ENCODE results near the gene MYRF. TPM values are rescaled to one million over a fixed set of nuclear protein-coding genes. Genes with fewer than 3 reads are reported as not detected.

MYRF gene
- total RNA-seq, 4 donors from 2014 or later = 0.16 to 55.1 (median 29.5) TPM

DNA sequence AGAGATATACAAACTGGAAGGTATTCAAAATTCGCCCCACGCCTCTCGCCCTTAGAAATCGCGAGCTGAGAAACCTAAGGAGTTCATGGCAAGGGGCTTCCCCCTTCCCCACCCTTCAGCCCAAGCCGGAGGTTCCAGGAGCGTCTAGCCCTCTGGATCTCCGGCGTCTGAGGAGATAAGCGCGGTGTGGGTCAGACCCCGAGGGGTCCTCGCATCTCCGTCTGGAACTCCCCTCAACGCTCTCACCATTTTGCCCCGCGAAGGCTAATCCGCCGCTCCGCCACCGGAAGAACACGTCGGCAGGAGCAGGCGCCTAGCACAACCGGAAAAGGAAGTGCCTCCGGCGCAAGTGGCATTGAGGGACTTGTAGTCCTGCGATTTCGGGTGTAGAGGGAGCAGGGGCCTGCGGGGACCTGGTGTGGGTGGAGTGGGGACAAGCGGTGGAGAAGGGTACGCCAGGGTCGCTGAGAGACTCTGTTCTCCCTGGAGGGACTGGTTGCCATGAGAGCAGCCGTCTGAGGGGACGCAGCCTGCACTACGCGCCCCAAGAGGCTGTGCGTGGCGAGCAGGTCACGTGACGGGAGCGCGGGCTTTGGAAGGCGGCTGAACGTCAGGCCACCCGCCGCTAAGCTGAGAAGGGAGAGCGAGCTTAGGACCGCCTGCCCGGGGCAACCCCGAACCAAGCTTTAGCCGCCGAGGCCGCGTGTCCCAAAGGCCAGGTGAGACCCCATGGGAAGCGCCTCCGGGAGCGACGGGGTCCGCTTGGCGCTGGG, 40.1 kb downstream of the MYRF start, which contains the start of the genes FEN1 and TMEM258:
Gene FEN1, plus strand, starts transcription at position 602 of the 773 bp plus-strand sequence. CDS start 2,451 bp downstream, outside the sequence.
Gene TMEM258, minus strand, starts transcription at position 290 of the 773 bp plus-strand sequence. Its CDS starts 41 bp downstream, at position 249.
- ATAC-seq (ENCODE audit: low FRiP score) (peak; percentile 67), DNase-seq (ENCODE audit: low spot score) (peak; percentile 81)
- TF ChIP-seq, protein P1, sequence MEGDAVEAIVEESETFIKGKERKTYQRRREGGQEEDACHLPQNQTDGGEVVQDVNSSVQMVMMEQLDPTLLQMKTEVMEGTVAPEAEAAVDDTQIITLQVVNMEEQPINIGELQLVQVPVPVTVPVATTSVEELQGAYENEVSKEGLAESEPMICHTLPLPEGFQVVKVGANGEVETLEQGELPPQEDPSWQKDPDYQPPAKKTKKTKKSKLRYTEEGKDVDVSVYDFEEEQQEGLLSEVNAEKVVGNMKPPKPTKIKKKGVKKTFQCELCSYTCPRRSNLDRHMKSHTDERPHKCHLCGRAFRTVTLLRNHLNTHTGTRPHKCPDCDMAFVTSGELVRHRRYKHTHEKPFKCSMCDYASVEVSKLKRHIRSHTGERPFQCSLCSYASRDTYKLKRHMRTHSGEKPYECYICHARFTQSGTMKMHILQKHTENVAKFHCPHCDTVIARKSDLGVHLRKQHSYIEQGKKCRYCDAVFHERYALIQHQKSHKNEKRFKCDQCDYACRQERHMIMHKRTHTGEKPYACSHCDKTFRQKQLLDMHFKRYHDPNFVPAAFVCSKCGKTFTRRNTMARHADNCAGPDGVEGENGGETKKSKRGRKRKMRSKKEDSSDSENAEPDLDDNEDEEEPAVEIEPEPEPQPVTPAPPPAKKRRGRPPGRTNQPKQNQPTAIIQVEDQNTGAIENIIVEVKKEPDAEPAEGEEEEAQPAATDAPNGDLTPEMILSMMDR (IDR thresholded peaks at IDR 0.05) = no peak

DNA sequence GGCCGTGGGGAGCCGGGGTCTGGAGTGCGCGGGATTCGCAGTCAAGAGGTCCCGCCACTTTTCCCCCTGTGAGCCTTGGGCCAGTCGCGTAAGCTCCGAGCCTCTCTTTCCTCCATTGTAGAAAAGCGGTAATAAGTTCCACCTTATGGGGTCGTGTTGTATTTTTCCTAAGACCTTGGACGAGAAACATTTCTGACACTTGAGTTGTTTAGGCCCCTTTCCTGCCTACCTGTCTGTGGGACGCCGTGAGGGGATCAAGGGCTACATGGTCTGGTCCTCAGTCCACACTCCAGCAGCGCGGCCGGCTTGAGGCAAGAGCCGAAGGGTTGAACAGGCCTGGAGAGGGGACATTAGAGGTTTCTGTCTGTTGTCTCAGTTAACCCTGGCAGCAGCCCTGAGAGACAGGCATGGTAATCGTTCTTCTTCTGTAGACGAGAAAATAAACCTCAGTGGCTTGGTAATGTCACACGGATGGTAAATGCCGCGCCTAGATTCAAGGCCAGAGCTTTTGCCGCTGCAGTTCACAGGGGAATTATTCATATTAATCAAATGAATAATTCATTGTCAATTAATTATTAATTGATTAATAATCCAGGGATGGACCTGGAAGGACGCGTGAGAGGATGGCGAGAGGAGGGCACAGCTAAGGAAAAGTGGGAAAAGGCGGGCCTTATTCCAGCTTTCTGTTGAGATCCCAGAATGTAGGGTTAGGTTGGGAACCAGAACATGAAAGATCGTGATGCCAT, 40.8 kb downstream of the MYRF start:
- DNase-seq (ENCODE audit: low spot score) (no peak), ATAC-seq (ENCODE audit: low FRiP score) (peak; percentile 4)
- TF ChIP-seq, protein P1 (IDR thresholded peaks at IDR 0.05) = no peak

DNA sequence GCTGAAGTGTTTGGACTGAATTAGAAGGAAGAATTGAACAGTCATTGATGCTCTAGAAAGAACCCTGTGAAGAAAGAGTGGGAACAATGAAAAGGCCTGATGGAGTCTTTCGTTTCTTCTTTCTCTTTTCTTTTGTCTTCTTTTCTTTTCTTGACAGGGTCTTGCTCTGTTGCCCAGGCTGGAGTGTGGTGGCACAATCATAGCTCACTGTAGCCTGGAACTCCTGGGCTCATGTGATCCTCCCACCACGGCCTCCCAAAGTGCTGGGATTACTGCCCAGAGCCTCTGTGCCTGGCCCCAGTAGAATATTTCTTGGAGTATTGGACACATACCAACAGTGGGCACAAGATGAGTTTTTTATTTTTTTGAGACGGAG, 41.4 kb downstream of the MYRF start:
- TF ChIP-seq, protein P1 (IDR thresholded peaks at IDR 0.05) = no peak
- ATAC-seq (ENCODE audit: low FRiP score) (no peak), DNase-seq (ENCODE audit: low spot score) (no peak)

DNA sequence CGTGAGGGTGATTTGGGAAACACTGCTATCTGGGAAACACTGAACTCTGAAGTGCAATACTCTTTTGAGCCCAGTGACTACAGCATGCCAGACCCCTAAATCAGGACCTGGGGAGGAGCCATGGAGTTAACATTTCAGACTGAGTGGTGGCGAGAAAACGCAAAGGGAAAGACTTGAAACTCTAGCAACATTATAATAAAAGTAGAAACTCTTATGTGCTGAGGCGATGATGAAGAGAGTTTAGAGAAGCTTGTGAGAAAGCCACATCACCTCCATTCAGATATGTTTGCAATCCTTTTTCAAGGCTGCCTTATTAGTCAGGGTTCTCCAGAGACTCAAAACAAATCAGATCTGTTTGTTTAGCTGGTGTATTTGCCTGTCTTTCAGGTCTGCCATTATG, 42.1 kb downstream of the MYRF start:
- DNase-seq (ENCODE audit: low spot score) (no peak), ATAC-seq (ENCODE audit: low FRiP score) (no peak)
- TF ChIP-seq, protein P1 (IDR thresholded peaks at IDR 0.05) = no peak

DNA sequence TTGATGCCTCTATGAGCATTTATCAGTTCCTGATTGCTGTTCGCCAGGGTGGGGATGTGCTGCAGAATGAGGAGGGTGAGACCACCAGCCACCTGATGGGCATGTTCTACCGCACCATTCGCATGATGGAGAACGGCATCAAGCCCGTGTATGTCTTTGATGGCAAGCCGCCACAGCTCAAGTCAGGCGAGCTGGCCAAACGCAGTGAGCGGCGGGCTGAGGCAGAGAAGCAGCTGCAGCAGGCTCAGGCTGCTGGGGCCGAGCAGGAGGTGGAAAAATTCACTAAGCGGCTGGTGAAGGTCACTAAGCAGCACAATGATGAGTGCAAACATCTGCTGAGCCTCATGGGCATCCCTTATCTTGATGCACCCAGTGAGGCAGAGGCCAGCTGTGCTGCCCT, 43.0 kb downstream of the MYRF start:
- DNase-seq (ENCODE audit: low spot score) (no peak), ATAC-seq (ENCODE audit: low FRiP score) (no peak)
- TF ChIP-seq, protein P1 (IDR thresholded peaks at IDR 0.05) = no peak

DNA sequence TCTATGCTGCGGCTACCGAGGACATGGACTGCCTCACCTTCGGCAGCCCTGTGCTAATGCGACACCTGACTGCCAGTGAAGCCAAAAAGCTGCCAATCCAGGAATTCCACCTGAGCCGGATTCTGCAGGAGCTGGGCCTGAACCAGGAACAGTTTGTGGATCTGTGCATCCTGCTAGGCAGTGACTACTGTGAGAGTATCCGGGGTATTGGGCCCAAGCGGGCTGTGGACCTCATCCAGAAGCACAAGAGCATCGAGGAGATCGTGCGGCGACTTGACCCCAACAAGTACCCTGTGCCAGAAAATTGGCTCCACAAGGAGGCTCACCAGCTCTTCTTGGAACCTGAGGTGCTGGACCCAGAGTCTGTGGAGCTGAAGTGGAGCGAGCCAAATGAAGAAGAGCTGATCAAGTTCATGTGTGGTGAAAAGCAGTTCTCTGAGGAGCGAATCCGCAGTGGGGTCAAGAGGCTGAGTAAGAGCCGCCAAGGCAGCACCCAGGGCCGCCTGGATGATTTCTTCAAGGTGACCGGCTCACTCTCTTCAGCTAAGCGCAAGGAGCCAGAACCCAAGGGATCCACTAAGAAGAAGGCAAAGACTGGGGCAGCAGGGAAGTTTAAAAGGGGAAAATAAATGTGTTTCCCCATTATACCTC, 43.6 kb downstream of the MYRF start:
- ATAC-seq (ENCODE audit: low FRiP score) (no peak), DNase-seq (ENCODE audit: low spot score) (no peak)
- TF ChIP-seq, protein P1 (IDR thresholded peaks at IDR 0.05) = no peak
